Duodenal mucosa (tissue), 2 donors: Measurements from ENCODE around the gene TNNI3K.

Experiments
- H3K27ac ChIP-seq: one replicate; pipeline ENCODE4 v1.7.0; 2013; ENCODE audit warnings: low read depth, low read length
- H3K27me3 ChIP-seq, 2 donors: one replicate each; pipeline ENCODE4 v1.7.0; 2013; ENCODE audit warnings: low read length in 2 of 2, control low read depth in 1 of 2; ENCODE audit not compliant: insufficient read depth in 2 of 2, control insufficient read depth in 1 of 2
- H3K36me3 ChIP-seq, 2 donors: one replicate each; pipeline ENCODE4 v1.7.0; 2013; ENCODE audit warnings: low read length in 2 of 2, control low read depth in 1 of 2; ENCODE audit not compliant: insufficient read depth in 2 of 2, control insufficient read depth in 1 of 2
- H3K4me1 ChIP-seq, 2 donors: one replicate each; pipeline ENCODE4 v1.7.0; 2013; ENCODE audit warnings: low read length in 2 of 2, control low read depth in 1 of 2; ENCODE audit not compliant: insufficient read depth in 2 of 2, control insufficient read depth in 1 of 2
- H3K4me3 ChIP-seq, 2 donors: one replicate each; pipeline ENCODE4 v1.7.0; 2013; ENCODE audit warnings: low read length in 2 of 2, low read depth in 1 of 2
- H3K9ac ChIP-seq, 2 donors: one replicate each; pipeline ENCODE4 v1.7.0; 2013; ENCODE audit warnings: low read length in 2 of 2, low read depth in 1 of 2
- H3K9me3 ChIP-seq, 2 donors: one replicate each; pipeline ENCODE4 v1.7.0; 2013; ENCODE audit warnings: low read length in 2 of 2, control low read depth in 1 of 2; ENCODE audit not compliant: control insufficient read depth in 1 of 2

TNNI3K gene

GRCh38 chr1:74478979-74479378 is 243.8 kb downstream of the TNNI3K start:
- H3K4me1 ChIP-seq: no peaks in the 10 kb centered on the region
- no peaks in the 10 kb centered on the region for H3K27me3 ChIP-seq
- no peaks in the 10 kb centered on the region for H3K9me3 ChIP-seq
- no peak overlapping the region for H3K9ac ChIP-seq
- no peak overlapping the region for H3K4me3 ChIP-seq
- no peaks in the 10 kb centered on the region for H3K36me3 ChIP-seq
- H3K27ac ChIP-seq: no peak overlapping the region

GRCh38 chr1:74480068-74480467 is 244.9 kb downstream of the TNNI3K start:
- no peak overlapping the region for H3K4me3 ChIP-seq
- no peak overlapping the region for H3K9ac ChIP-seq
- no peak overlapping the region for H3K27ac ChIP-seq

GRCh38 chr1:74481607-74482006 is 246.4 kb downstream of the TNNI3K start:
- Histone ChIP-seq H3K27ac (no peak overlapping the region), H3K4me1 (no peaks in the 10 kb centered on the region), H3K9me3 (no peaks in the 10 kb centered on the region), H3K27me3 (no peaks in the 10 kb centered on the region), H3K36me3 (no peaks in the 10 kb centered on the region), H3K4me3 (no peak overlapping the region), H3K9ac (no peak overlapping the region)

More at GRCh38 chr1:74480068-74480467, 244.9 kb downstream of the TNNI3K start:
- Histone ChIP-seq H3K36me3 (no peaks in the 10 kb centered on the region), H3K9me3 (no peaks in the 10 kb centered on the region), H3K27me3 (no peaks in the 10 kb centered on the region), H3K4me1 (no peaks in the 10 kb centered on the region)

GRCh38 chr1:74485622-74486021 is 250.4 kb downstream of the TNNI3K start:
- Histone ChIP-seq H3K4me3 (no peak overlapping the region), H3K36me3 (no peaks in the 10 kb centered on the region), H3K9ac (no peak overlapping the region), H3K27me3 (no peaks in the 10 kb centered on the region), H3K4me1 (no peaks in the 10 kb centered on the region), H3K9me3 (no peaks in the 10 kb centered on the region), H3K27ac (no peak overlapping the region)

- H3K4me3 ChIP-seq: no peak overlapping the region
- no peak overlapping the region for H3K27ac ChIP-seq
- no peaks in the 10 kb centered on the region for H3K36me3 ChIP-seq
- H3K9me3 ChIP-seq: no peaks in the 10 kb centered on the region
- H3K27me3 ChIP-seq: no peaks in the 10 kb centered on the region
- H3K4me1 ChIP-seq: no peaks in the 10 kb centered on the region
- no peak overlapping the region for H3K9ac ChIP-seq
Measured at GRCh38 chr1:74486036-74486435, 250.8 kb downstream of the TNNI3K start.

- no peak overlapping the region for H3K4me3 ChIP-seq
- no peaks in the 10 kb centered on the region for H3K9me3 ChIP-seq
- no peak overlapping the region for H3K27ac ChIP-seq
- H3K4me1 ChIP-seq: no peaks in the 10 kb centered on the region
- H3K36me3 ChIP-seq: no peaks in the 10 kb centered on the region
- no peak overlapping the region for H3K9ac ChIP-seq
- no peaks in the 10 kb centered on the region for H3K27me3 ChIP-seq
Measured at GRCh38 chr1:74496669-74497068, 261.5 kb downstream of the TNNI3K start.

- H3K9me3 ChIP-seq: no peaks in the 10 kb centered on the region
- no peak overlapping the region for H3K4me3 ChIP-seq
- H3K9ac ChIP-seq: no peak overlapping the region
- no peaks in the 10 kb centered on the region for H3K36me3 ChIP-seq
- no peaks in the 10 kb centered on the region for H3K4me1 ChIP-seq
- no peak overlapping the region for H3K27ac ChIP-seq
- H3K27me3 ChIP-seq: no peaks in the 10 kb centered on the region
Measured at GRCh38 chr1:74498901-74499300, 263.7 kb downstream of the TNNI3K start.

- H3K4me1 ChIP-seq: no peaks in the 10 kb centered on the region
- no peak overlapping the region for H3K9ac ChIP-seq
- no peaks in the 10 kb centered on the region for H3K9me3 ChIP-seq
- no peaks in the 10 kb centered on the region for H3K36me3 ChIP-seq
- no peaks in the 10 kb centered on the region for H3K27me3 ChIP-seq
- no peak overlapping the region for H3K27ac ChIP-seq
- H3K4me3 ChIP-seq: no peak overlapping the region
Measured at GRCh38 chr1:74502432-74502831, 267.2 kb downstream of the TNNI3K start.

- Histone ChIP-seq H3K27me3 (no peaks in the 10 kb centered on the region), H3K27ac (no peak overlapping the region), H3K4me1 (no peaks in the 10 kb centered on the region), H3K4me3 (no peak overlapping the region), H3K9ac (no peak overlapping the region), H3K9me3 (no peaks in the 10 kb centered on the region), H3K36me3 (no peaks in the 10 kb centered on the region)
Measured at GRCh38 chr1:74502858-74503257, 267.7 kb downstream of the TNNI3K start.

- Histone ChIP-seq H3K36me3 (no peaks in the 10 kb centered on the region), H3K27me3 (no peaks in the 10 kb centered on the region), H3K27ac (no peak overlapping the region), H3K4me3 (no peak overlapping the region), H3K9ac (no peak overlapping the region), H3K9me3 (no peaks in the 10 kb centered on the region), H3K4me1 (no peaks in the 10 kb centered on the region)
Measured at GRCh38 chr1:74504125-74504932, 269.1 kb downstream of the TNNI3K start.
